HepG2 (cell line): ENCODE data around the gene DTNB. TPM values are rescaled to one million over a fixed set of nuclear protein-coding genes. Genes with fewer than 3 reads are reported as not detected.

ENCODE experiments used
- ARNT ChIP-seq: fragments of 450-650 bp; IDR thresholded peaks from 2 replicates; pipeline ENCODE4 v1.6.1; 2017
- JUND ChIP-seq: sonication (generic); formaldehyde crosslinking; IDR thresholded peaks from 2 replicates; pipeline ENCODE4 v1.8.0; 2022; ENCODE audit warnings: mild to moderate bottlenecking, missing genetic modification reagents
- PRDM10 ChIP-seq: sonication (generic); formaldehyde crosslinking; IDR thresholded peaks from 2 replicates; pipeline ENCODE4 v1.4.0; 2020; ENCODE audit warnings: low read depth, missing genetic modification reagents
- TFE3 ChIP-seq: IDR thresholded peaks from 2 replicates; pipeline ENCODE4 v1.6.1; 2016
- U2AF1 ChIP-seq: fragments of 200-400 bp; formaldehyde crosslinking; optimal IDR thresholded peaks from 2 replicates; pipeline ENCODE3; 2017; ENCODE audit warnings: mild to moderate bottlenecking, low read depth, low read length
- ZHX2 ChIP-seq, 2 experiments: sonication (generic) in 1 of 2; formaldehyde crosslinking in 1 of 2; IDR thresholded peaks; 2 replicates each; pipeline versions ENCODE4 v1.6.1 to v1.9.0; 2014 to 2022; ENCODE audit warnings: antibody characterized with exemption in 1 of 2, borderline replicate concordance in 1 of 2, inconsistent platforms in 1 of 2, low read depth in 1 of 2, missing genetic modification reagents in 1 of 2
- ZNF354B ChIP-seq: sonication (generic); formaldehyde crosslinking; IDR thresholded peaks from 2 replicates; pipeline ENCODE4 v1.8.0; 2022; ENCODE audit warnings: mild to moderate bottlenecking, missing genetic modification reagents
- ZNF724P ChIP-seq: sonication (generic); formaldehyde crosslinking; IDR thresholded peaks from 2 replicates; pipeline ENCODE4 v1.8.0; 2022; ENCODE audit warnings: missing genetic modification reagents, borderline replicate concordance
- polyA plus RNA-seq, 8 experiments: library from polyadenylated mRNA; depleted of rRNA in 3 of 8; stranded (reverse) in 7 of 8; unstranded in 1 of 8; fragments of >200 nt; fragmentation: Illumina TruSeq in 4 of 8; extraction: Trizol in 4 of 8; gene quantifications; 2 replicates each; pipeline versions ENCODE4 v1.2.1 to v1.2.3, GENCODE V29; 2011 to 2016; ENCODE audit warnings: low read depth in 4 of 8, missing spikeins in 1 of 8, mixed read lengths in 1 of 8; ENCODE audit not compliant: insufficient read depth in 1 of 8
- total RNA-seq, 5 experiments: library from RNA; depleted of rRNA; stranded (reverse); fragments of >200 nt; fragmentation: Illumina TruSeq; extraction: Trizol; gene quantifications; 2 replicates each; pipeline ENCODE4 v1.2.3, GENCODE V29; 2016; ENCODE audit warnings: low read depth in 1 of 5
- TF ChIP-seq, protein P1 (sequence below): sonication (generic); formaldehyde crosslinking; IDR thresholded peaks from 2 replicates; pipeline ENCODE4 v1.4.0; 2020; ENCODE audit warnings: missing genetic modification reagents, mild to moderate bottlenecking, borderline replicate concordance
- TF ChIP-seq, protein P2 (sequence below): IDR thresholded peaks from 2 replicates; pipeline ENCODE4 v1.6.1; 2012; ENCODE audit warnings: low read depth, low read length, improper control_type of control experiment

The DTNB gene
- total and polyA plus RNA-seq, 2 of the 13 experiments (the other 11 are each of a cell fraction or from before 2014, with no cell fraction given), result 14.4 to 23.9 TPM

GRCh38 chr2:25342372-25343186, 330.8 kb downstream of the DTNB start (continued):
- TF ChIP-seq ARNT (no peak), ZHX2 (IDR thresholded peaks at IDR 0.05; ENCODE audit: low read depth) (0 out of 2 replicates have a peak, but pooled peaks have one; percentile 16), ZHX2 (CRISPR knock-in tag; IDR thresholded peaks at IDR 0.05; ENCODE audit: borderline replicate concordance) (no peak), ZNF354B (CRISPR knock-in tag) (peak; percentile 57; the same call in 1 of the 2 replicates), ZNF724P (CRISPR knock-in tag) (peak; percentile 90; the same call in 1 of the 2 replicates), TFE3 (CRISPR knock-in tag) (peak; percentile 88), PRDM10 (CRISPR knock-in tag) (peak; percentile 83), U2AF1 (peak; percentile 83), JUND (CRISPR knock-in tag) (peak; percentile 59; the same call in 1 of the 2 replicates)
- TF ChIP-seq, protein P1, sequence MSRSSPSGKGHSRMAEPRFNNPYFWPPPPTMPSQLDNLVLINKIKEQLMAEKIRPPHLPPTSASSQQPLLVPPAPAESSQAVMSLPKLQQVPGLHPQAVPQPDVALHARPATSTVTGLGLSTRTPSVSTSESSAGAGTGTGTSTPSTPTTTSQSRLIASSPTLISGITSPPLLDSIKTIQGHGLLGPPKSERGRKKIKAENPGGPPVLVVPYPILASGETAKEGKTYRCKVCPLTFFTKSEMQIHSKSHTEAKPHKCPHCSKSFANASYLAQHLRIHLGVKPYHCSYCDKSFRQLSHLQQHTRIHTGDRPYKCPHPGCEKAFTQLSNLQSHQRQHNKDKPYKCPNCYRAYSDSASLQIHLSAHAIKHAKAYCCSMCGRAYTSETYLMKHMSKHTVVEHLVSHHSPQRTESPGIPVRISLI (CRISPR knock-in tag), result peak; percentile 62; the same call in 1 of the 2 replicates
- TF ChIP-seq, protein P2, sequence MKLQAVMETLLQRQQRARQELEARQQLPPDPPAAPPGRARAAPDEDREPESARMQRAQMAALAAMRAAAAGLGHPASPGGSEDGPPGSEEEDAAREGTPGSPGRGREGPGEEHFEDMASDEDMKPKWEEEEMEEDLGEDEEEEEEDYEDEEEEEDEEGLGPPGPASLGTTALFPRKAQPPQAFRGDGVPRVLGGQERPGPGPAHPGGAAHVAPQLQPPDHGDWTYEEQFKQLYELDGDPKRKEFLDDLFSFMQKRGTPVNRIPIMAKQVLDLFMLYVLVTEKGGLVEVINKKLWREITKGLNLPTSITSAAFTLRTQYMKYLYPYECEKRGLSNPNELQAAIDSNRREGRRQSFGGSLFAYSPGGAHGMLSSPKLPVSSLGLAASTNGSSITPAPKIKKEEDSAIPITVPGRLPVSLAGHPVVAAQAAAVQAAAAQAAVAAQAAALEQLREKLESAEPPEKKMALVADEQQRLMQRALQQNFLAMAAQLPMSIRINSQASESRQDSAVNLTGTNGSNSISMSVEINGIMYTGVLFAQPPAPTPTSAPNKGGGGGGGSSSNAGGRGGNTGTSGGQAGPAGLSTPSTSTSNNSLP, result no peak
